Lower lobe of right lung (tissue), 2 donors: ENCODE data around the gene MRS2. TPM values are rescaled to one million over a fixed set of nuclear protein-coding genes. Genes with fewer than 3 reads are reported as not detected.

Experiments
- ATAC-seq, 2 donors: fragments of 200-7000 bp; cut with Tn5 transposase; one replicate each; pipeline ENCODE4 v1.9.1; 2020 to 2022; ENCODE audit warnings: mild to moderate bottlenecking in 2 of 2, moderate library complexity in 2 of 2
- DNase-seq: peaks from one replicate; pipeline ENCODE4 v3.0.0-alpha.2; 2020
- H3K27ac ChIP-seq: fragments of 200-600 bp; one replicate; pipeline ENCODE4 v1.8.0; 2022
- H3K27me3 ChIP-seq: fragments of 200-600 bp; one replicate; pipeline ENCODE4 v1.8.0; 2022; ENCODE audit warnings: low read depth
- H3K36me3 ChIP-seq: fragments of 200-600 bp; one replicate; pipeline ENCODE4 v1.8.0; 2022; ENCODE audit warnings: mild to moderate bottlenecking
- H3K4me1 ChIP-seq: fragments of 200-600 bp; one replicate; pipeline ENCODE4 v1.8.0; 2022
- H3K4me3 ChIP-seq: fragments of 200-600 bp; one replicate; pipeline ENCODE4 v1.8.0; 2022; ENCODE audit warnings: mild to moderate bottlenecking
- H3K9me3 ChIP-seq: fragments of 200-600 bp; one replicate; pipeline ENCODE4 v1.8.0; 2022
- CTCF ChIP-seq: fragments of 200-600 bp; IDR thresholded peaks from one replicate; pipeline ENCODE4 v1.8.0; 2022; ENCODE audit warnings: antibody characterized with exemption, mild to moderate bottlenecking
- intact Hi-C: fragments of 100-400 bp; cut with DNase I; formaldehyde crosslinking; loops from one replicate; pipeline ENCODE4 v1.11.0; 2022
- long read RNA-seq: library from polyadenylated mRNA; unstranded; transcript quantifications from one replicate; pipeline ENCODE4 v2.0.0, GENCODE V29; 2021
- total RNA-seq: library from RNA; stranded (reverse); fragmentation: NEBNext Ultra II Directional; extraction: Animal tissue kit (Norgen Biotek cat#: 25700); gene quantifications from one replicate; pipeline ENCODE4 v1.2.1, GENCODE V29; 2021
- donor health status: DM: no; HTN: yes; CAD: no; lungs with severe emphysema.

MRS2 gene
- 20.5 TPM for total RNA-seq
- long read RNA-seq, transcript MRS2-202 (10 exons, 1,740 nt): minor isoform, 5 of 29 reads
- long read RNA-seq, transcript MRS2-203 (11 exons, 3,313 nt): major isoform, 16 of 29 reads
- long read RNA-seq, partial matches to known transcripts: 5 of 29 reads
- long read RNA-seq, other reads (novel, unspliced or antisense): 3 of 29 reads

- H3K4me3 ChIP-seq: peak within 1 kb of the TSS; percentile 99
- TF ChIP-seq CTCF: no peak
- DNase-seq: peak; percentile 94
- peaks cover 24% of the 10 kb centered on the region for H3K36me3 ChIP-seq
- H3K4me1 ChIP-seq: peaks cover 28% of the 10 kb centered on the region
- peak within 1 kb of the TSS; percentile 85 for H3K27ac ChIP-seq
- ATAC-seq: peak; percentile 99 to 100
- intact Hi-C loops: no loop called here
- peaks cover 3% of the 10 kb centered on the region for H3K27me3 ChIP-seq
- H3K9me3 ChIP-seq: no peaks in the 10 kb centered on the region
Measured at GRCh38 chr6:24402697-24403500, at the start of gene MRS2. TSS of gene MRS2 (plus strand) at chr6:24402936. CDS start at chr6:24403047, 111 bp downstream.

- Histone ChIP-seq H3K27ac (no peak overlapping the region), H3K9me3 (no peaks in the 10 kb centered on the region), H3K4me3 (no peak overlapping the region), H3K4me1 (peaks cover 9% of the 10 kb centered on the region), H3K27me3 (peaks cover 9% of the 10 kb centered on the region), H3K36me3 (no peaks in the 10 kb centered on the region)
- ATAC-seq (no peak), DNase-seq (no peak)
- no peak for TF ChIP-seq CTCF
- intact Hi-C loops: no loop called here
Measured at GRCh38 chr6:24353861-24354260, 48.9 kb upstream of the MRS2 start.

GRCh38 chr6:24355393-24355792 is 47.3 kb upstream of the MRS2 start:
- Histone ChIP-seq H3K4me1 (peaks cover 19% of the 10 kb centered on the region), H3K27ac (no peak overlapping the region), H3K4me3 (no peak overlapping the region), H3K36me3 (no peaks in the 10 kb centered on the region), H3K9me3 (no peaks in the 10 kb centered on the region), H3K27me3 (peaks cover 17% of the 10 kb centered on the region)
- DNase-seq: no peak
- no peak for ATAC-seq
- intact Hi-C loops: no loop called here
- TF ChIP-seq CTCF: no peak

- no peaks in the 10 kb centered on the region for H3K9me3 ChIP-seq
- ATAC-seq (no peak), DNase-seq (no peak)
- H3K4me3 ChIP-seq: peak overlapping the region; percentile 53
- H3K4me1 ChIP-seq: peaks cover 20% of the 10 kb centered on the region
- no peak for TF ChIP-seq CTCF
- H3K27ac ChIP-seq: no peak overlapping the region
- peaks cover 18% of the 10 kb centered on the region for H3K27me3 ChIP-seq
- intact Hi-C loops: no loop called here
- no peaks in the 10 kb centered on the region for H3K36me3 ChIP-seq
Measured at GRCh38 chr6:24356310-24356973, 46.3 kb upstream of the MRS2 start.

- Histone ChIP-seq H3K4me1 (peaks cover 20% of the 10 kb centered on the region), H3K27me3 (peaks cover 18% of the 10 kb centered on the region), H3K4me3 (peak within 1 kb of the TSS; percentile 53), H3K27ac (peak within 1 kb of the TSS; percentile 70), H3K36me3 (no peaks in the 10 kb centered on the region), H3K9me3 (no peaks in the 10 kb centered on the region)
- peak; percentile 90 to 94 for ATAC-seq
- DNase-seq: peak; percentile 94
- TF ChIP-seq CTCF: peak; percentile 8
- intact Hi-C loops: no loop called here
Measured at GRCh38 chr6:24357336-24358218, 45.2 kb upstream of the MRS2 start, which contains the start of gene DCDC2. TSS of gene DCDC2 (minus strand) at chr6:24358059. CDS start at chr6:24357750, 309 bp downstream.
